Gastroesophageal sphincter (tissue), 3 donors: ENCODE results near the gene DBP.
A peak's percentile ranks its signal among the peaks of the same experiment; 100 is the strongest.

Experiments used
- EP300 ChIP-seq: sonication (generic); formaldehyde crosslinking; IDR thresholded peaks from one replicate; pipeline ENCODE4 v1.6.1; 2017; ENCODE audit warnings: antibody characterized with exemption, mild to moderate bottlenecking
- POLR2A ChIP-seq, 2 donors: fragments of 450-650 bp; IDR thresholded peaks; one replicate each; pipeline ENCODE4 v1.6.1; 2017; ENCODE audit warnings: antibody characterized with exemption in 2 of 2, mild to moderate bottlenecking in 2 of 2, moderate library complexity in 1 of 2
- TF ChIP-seq, protein P1 (sequence below), 4 experiments: fragments of 200-600 bp in 2 of 4; fragments of 450-650 bp in 2 of 4; sonication (generic) in 1 of 4; IDR thresholded peaks; one replicate each; pipeline ENCODE4 v1.5.1; 2017 to 2019; ENCODE audit warnings: antibody characterized with exemption in 4 of 4, mild to moderate bottlenecking in 2 of 4, moderate library complexity in 2 of 4

DNA sequence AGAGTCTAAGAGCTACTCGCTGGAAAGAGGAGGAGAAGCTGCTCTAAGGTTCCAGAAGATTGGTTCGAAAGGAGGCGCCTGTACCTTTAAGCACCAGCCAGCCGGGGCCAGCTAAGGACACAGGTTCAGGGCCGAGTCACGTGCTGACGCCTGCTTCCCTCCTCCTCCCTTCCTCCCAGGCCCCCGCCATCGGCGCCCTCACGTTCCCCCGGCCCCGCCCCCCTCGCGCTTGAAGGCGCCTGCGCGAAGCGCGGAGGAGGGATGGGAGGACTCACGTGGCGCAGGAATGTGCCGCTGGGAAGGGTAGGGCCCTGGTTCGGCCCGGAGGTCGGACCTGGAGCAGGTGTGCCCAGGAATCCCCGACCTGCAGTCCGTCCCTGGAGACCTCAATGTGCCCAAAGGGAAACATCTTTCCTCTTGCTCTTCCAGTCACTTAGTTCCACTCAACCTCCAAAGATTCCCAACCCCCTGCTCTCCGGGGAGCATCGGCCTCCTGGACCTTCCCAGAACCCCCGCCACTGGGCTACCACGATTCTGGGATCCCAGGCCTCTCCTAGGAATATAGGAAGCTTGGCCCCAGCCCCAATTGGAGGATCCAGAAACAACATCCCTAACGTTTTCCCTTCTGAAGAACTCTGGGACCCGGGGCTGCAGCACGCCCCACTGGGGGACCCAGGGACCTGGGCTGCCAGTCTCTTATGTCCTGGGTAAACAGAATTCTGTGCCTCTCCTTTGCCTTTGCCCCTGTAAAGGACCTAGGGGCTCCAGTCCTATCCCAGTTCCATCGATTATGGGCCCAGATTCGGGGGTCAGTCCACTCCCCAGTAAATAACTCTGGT lies 2.5 kb downstream of the DBP start:
- TF ChIP-seq, protein P1, sequence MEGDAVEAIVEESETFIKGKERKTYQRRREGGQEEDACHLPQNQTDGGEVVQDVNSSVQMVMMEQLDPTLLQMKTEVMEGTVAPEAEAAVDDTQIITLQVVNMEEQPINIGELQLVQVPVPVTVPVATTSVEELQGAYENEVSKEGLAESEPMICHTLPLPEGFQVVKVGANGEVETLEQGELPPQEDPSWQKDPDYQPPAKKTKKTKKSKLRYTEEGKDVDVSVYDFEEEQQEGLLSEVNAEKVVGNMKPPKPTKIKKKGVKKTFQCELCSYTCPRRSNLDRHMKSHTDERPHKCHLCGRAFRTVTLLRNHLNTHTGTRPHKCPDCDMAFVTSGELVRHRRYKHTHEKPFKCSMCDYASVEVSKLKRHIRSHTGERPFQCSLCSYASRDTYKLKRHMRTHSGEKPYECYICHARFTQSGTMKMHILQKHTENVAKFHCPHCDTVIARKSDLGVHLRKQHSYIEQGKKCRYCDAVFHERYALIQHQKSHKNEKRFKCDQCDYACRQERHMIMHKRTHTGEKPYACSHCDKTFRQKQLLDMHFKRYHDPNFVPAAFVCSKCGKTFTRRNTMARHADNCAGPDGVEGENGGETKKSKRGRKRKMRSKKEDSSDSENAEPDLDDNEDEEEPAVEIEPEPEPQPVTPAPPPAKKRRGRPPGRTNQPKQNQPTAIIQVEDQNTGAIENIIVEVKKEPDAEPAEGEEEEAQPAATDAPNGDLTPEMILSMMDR (IDR thresholded peaks at IDR 0.05), result no peak
- TF ChIP-seq POLR2A (IDR thresholded peaks at IDR 0.05) (peak; percentile 28 to 43), EP300 (no peak)
